RWPE2 (cell line): ENCODE results near the gene PARL.

Source experiments
- ATAC-seq: fragments of 200-7000 bp; cut with Tn5 transposase; 3 replicates; pipeline ENCODE4 v1.9.1; 2021; ENCODE audit warnings: low read depth
- DNase-seq: peaks from one replicate; pipeline ENCODE4 v3.0.0-alpha.2; 2020; ENCODE audit warnings: low spot score
- H3K27ac ChIP-seq: fragments of 450-650 bp; 2 replicates; pipeline ENCODE4 v1.5.1; 2017; ENCODE audit warnings: mild to moderate bottlenecking; ENCODE audit not compliant: poor library complexity, severe bottlenecking
- H3K27me3 ChIP-seq: fragments of 250-450 bp; sonication (Bioruptor Pico); 2 replicates; pipeline ENCODE4 v1.5.1; 2021; ENCODE audit warnings: mild to moderate bottlenecking, moderate library complexity; ENCODE audit not compliant: insufficient read depth, poor library complexity, severe bottlenecking
- H3K36me3 ChIP-seq: fragments of 250-450 bp; sonication (Bioruptor Pico); 2 replicates; pipeline ENCODE4 v1.5.1; 2020; ENCODE audit warnings: low read depth, mild to moderate bottlenecking, moderate library complexity
- H3K4me1 ChIP-seq: fragments of 250-450 bp; sonication (Bioruptor Pico); 2 replicates; pipeline ENCODE4 v1.5.1; 2021; ENCODE audit warnings: mild to moderate bottlenecking, moderate library complexity; ENCODE audit not compliant: insufficient read depth, poor library complexity, severe bottlenecking
- H3K4me3 ChIP-seq: fragments of 250-450 bp; sonication (Bioruptor Pico); 2 replicates; pipeline ENCODE4 v1.5.1; 2021; ENCODE audit warnings: mild to moderate bottlenecking, moderate library complexity; ENCODE audit not compliant: severe bottlenecking
- H3K9me3 ChIP-seq: fragments of 250-450 bp; sonication (Bioruptor Pico); 2 replicates; pipeline ENCODE4 v1.5.1; 2021; ENCODE audit warnings: mild to moderate bottlenecking, moderate library complexity; ENCODE audit not compliant: severe bottlenecking
- TF ChIP-seq, protein P1 (sequence below): fragments of 450-650 bp; IDR thresholded peaks from one replicate; pipeline ENCODE4 v1.5.1; 2017; ENCODE audit warnings: mild to moderate bottlenecking, moderate library complexity; ENCODE audit not compliant: poor library complexity, severe bottlenecking

PARL gene

DNA sequence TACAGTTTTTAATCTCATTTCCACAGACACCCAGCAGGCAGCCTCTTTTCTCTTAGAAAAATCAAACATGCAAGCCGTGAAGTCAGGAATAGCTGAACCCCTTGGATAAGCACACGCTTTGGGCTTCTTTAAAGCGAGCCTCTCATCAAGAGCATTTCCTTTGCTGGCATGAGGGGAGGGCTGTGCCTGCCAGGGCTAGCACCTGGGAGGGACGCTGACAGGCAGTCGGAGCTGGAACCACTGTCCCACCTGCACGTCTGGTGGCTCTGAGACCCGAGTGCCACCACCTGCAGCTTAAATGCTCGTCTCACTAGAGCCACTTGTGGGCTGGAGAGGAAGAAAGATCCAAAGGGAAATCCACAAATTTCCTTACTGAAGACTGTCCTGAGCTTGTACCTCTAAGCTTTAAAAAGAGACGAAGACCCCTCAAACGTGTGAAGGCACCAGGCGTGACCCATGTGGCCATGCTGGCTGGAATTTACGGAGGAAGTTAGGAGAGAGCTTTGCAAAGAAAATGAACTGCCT is 68.7 kb downstream of the PARL start:
- Histone ChIP-seq H3K4me1 (peaks cover 15% of the 10 kb centered on the region), H3K27ac (no peak overlapping the region), H3K4me3 (no peak overlapping the region), H3K36me3 (peaks cover 24% of the 10 kb centered on the region), H3K9me3 (no peaks in the 10 kb centered on the region), H3K27me3 (no peaks in the 10 kb centered on the region)
- DNase-seq (no peak), ATAC-seq (no peak)
- TF ChIP-seq, protein P1, sequence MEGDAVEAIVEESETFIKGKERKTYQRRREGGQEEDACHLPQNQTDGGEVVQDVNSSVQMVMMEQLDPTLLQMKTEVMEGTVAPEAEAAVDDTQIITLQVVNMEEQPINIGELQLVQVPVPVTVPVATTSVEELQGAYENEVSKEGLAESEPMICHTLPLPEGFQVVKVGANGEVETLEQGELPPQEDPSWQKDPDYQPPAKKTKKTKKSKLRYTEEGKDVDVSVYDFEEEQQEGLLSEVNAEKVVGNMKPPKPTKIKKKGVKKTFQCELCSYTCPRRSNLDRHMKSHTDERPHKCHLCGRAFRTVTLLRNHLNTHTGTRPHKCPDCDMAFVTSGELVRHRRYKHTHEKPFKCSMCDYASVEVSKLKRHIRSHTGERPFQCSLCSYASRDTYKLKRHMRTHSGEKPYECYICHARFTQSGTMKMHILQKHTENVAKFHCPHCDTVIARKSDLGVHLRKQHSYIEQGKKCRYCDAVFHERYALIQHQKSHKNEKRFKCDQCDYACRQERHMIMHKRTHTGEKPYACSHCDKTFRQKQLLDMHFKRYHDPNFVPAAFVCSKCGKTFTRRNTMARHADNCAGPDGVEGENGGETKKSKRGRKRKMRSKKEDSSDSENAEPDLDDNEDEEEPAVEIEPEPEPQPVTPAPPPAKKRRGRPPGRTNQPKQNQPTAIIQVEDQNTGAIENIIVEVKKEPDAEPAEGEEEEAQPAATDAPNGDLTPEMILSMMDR: no peak

DNA sequence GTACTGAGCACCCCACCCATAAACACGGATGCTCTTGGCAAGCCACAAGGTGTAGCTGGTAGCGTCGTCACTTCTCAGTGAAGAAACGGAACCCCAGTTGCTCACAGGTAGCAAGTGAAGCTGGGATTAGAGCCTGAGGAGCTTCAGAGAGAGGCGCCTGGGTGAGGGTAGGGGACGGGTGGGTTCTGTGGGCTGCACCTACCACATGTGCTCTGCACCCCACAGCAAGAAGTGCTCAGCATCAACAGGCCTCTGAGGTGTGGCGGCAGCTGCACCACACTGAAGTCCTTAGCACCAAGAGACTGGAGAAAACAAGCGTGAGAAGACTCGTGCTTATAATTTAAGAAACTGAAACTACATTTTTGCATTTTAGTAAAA is 69.1 kb downstream of the PARL start:
- TF ChIP-seq, protein P1: no peak
- no peaks in the 10 kb centered on the region for H3K9me3 ChIP-seq
- DNase-seq (no peak), ATAC-seq (no peak)
- H3K4me1 ChIP-seq: peaks cover 15% of the 10 kb centered on the region
- no peaks in the 10 kb centered on the region for H3K27me3 ChIP-seq
- no peak overlapping the region for H3K4me3 ChIP-seq
- H3K27ac ChIP-seq: no peak overlapping the region
- H3K36me3 ChIP-seq: peaks cover 29% of the 10 kb centered on the region

DNA sequence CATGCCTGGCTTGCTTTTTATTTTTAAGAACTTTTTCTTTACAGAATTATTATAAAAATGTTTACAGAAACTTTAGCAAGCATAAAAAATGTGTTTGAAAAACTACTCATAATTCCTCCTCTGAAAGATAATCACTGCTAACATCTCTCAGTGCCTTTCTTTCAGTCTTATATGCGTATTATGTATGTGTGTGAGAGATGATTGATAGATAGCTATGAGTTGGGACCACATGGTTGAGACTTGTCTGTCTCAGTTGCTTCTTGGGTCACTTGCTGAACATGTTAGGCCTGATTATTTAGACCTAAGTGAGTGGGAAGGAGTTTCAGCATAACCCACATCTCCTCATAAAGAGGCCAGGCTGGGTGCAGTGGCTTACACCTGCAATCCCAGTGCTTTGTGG is 70.4 kb downstream of the PARL start:
- Histone ChIP-seq H3K9me3 (no peaks in the 10 kb centered on the region), H3K4me1 (peaks cover 15% of the 10 kb centered on the region), H3K36me3 (peaks cover 42% of the 10 kb centered on the region), H3K4me3 (no peak overlapping the region), H3K27ac (no peak overlapping the region), H3K27me3 (no peaks in the 10 kb centered on the region)
- no peak for DNase-seq
- TF ChIP-seq, protein P1: no peak
- ATAC-seq: no peak

DNA sequence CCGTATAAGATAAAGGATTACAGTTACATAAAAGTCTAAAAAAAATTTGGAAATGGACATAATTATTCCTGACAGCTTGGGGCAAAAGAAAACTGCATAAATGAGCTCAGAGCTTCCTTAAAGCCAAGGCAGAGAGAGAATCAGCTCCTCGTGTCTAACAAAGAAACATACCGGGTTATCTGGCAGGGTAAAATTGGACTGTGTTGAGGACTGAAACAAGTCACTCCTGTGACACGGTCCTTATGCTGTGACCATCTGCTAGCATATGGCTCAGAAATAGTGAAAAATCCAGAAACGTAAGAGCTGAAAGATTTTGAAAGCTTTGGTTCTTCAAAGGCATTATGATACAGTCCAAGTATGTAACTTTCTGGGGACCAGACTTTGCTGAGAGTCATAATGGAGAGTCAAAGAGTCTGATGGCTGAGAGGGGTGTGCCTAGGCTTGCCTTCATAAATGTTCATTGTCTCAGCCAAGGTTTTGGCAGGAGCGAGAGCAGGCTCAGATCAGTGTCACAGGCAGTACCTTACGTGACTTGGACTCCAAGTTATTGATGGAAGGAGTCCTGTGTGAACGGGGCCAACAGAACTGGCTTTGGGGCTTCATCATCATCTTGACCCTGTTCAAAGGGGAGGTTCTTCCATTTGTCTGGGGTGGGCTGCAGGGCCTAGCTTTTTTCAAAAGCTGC is 71.8 kb downstream of the PARL start:
- peaks cover 15% of the 10 kb centered on the region for H3K4me1 ChIP-seq
- peaks cover 55% of the 10 kb centered on the region for H3K36me3 ChIP-seq
- H3K4me3 ChIP-seq: no peak overlapping the region
- H3K27ac ChIP-seq: peak overlapping the region; percentile 31
- no peak for DNase-seq
- no peaks in the 10 kb centered on the region for H3K27me3 ChIP-seq
- H3K9me3 ChIP-seq: no peaks in the 10 kb centered on the region
- peak; percentile 63 for ATAC-seq
- TF ChIP-seq, protein P1: no peak

DNA sequence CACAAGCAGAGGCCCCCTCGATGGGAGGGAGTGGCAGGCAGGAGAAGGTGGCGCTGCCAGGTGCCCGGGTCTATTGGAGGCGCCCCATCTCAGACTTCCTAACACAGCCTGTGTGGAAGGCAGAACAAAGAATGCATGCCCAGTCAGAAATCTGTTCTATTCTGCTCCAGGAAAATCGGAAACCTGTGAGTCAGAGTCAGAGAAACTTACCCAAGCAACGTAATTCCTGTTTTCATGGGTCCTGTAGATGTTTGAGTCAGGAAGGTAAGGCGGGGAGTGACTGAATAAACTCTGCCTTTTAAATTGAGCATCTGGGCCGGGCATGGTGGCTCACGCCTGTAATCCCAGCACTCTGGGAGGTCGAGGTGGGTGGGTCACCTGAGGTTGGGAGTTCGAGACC is 73.0 kb downstream of the PARL start:
- TF ChIP-seq, protein P1: no peak

More for the DNA sequence above, 73.0 kb downstream of the PARL start:
- DNase-seq (no peak), ATAC-seq (peak; percentile 54)
- no peaks in the 10 kb centered on the region for H3K9me3 ChIP-seq
- no peaks in the 10 kb centered on the region for H3K27me3 ChIP-seq
- H3K4me1 ChIP-seq: peaks cover 15% of the 10 kb centered on the region
- peaks cover 63% of the 10 kb centered on the region for H3K36me3 ChIP-seq
- peak overlapping the region; percentile 31 for H3K27ac ChIP-seq
- H3K4me3 ChIP-seq: no peak overlapping the region
